ENCODE results near the gene GDAP1L1. TPM values are rescaled to one million over a fixed set of nuclear protein-coding genes. Genes with fewer than 3 reads are reported as not detected.
"Not testable (repeated sequence)": the region's sequence is repeated elsewhere in the genome, so short reads cannot be mapped to it uniquely, and the experiment has no call there.

GDAP1L1 gene
- total RNA-seq, 4 donors from 2014 or later, result 0.23 to 0.83 TPM; not detected in 2

DNA sequence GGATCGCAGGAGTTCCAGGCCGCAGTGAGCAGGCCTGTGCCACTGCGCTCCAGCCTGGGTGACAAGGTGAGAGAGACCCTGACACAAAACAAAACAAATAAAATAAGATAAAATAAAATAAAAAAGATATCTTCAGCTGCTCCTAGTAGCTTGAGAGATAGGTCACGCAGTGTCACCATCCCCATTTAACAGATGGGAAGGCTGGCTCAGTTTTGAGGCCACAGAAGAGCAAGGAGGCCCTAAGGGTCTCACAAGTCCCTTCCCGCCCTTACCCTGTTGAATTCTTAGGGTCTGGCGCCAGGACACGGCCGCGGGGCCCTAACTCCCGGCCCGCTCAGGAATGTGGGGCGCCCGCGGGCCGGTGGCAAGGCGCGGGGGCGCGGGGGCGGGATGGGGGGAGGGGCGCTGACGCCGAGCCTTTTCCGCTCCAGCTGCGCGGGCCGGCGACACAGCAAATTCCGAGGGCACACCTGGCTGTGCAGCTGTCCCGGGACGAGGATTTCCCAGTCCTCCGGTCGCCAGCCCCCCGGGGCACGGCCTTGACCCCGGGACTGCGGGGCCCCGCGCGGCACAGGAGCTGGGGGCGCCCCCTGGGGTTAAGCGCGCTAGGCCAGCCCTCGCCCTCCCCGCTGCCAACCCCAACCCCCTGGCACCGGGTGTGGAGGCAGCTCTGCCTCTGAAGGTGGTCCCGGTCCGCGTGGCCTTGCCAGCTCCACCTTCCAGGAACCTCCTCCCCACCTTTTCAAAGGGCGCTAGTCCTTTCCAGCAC, 79.5 kb downstream of the GDAP1L1 start:
- no peak for DNase-seq (ENCODE audit: extremely low spot score)
- TF ChIP-seq POLR2AphosphoS5 (IDR thresholded peaks at IDR 0.05) (no peak), POLR2A (IDR thresholded peaks at IDR 0.05; ENCODE audit: low read depth) (no peak), EP300 (IDR thresholded peaks at IDR 0.05) (no peak)
- TF ChIP-seq, protein P1, sequence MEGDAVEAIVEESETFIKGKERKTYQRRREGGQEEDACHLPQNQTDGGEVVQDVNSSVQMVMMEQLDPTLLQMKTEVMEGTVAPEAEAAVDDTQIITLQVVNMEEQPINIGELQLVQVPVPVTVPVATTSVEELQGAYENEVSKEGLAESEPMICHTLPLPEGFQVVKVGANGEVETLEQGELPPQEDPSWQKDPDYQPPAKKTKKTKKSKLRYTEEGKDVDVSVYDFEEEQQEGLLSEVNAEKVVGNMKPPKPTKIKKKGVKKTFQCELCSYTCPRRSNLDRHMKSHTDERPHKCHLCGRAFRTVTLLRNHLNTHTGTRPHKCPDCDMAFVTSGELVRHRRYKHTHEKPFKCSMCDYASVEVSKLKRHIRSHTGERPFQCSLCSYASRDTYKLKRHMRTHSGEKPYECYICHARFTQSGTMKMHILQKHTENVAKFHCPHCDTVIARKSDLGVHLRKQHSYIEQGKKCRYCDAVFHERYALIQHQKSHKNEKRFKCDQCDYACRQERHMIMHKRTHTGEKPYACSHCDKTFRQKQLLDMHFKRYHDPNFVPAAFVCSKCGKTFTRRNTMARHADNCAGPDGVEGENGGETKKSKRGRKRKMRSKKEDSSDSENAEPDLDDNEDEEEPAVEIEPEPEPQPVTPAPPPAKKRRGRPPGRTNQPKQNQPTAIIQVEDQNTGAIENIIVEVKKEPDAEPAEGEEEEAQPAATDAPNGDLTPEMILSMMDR (IDR thresholded peaks at IDR 0.05), result no peak
- peak overlapping the region; percentile 16 to 43 (median 24) for H3K4me3 ChIP-seq
- H3K9me3 ChIP-seq, result no peaks in the 10 kb centered on the region
- H3K4me1 ChIP-seq, result peaks cover 0 to 7% (median 7%) of the 10 kb centered on the region in 4 donors
- H3K27me3 ChIP-seq, result peaks cover 0 to 55% (median 8%) of the 10 kb centered on the region in 4 donors
- 36% methylated on average over 11 of the region's 50 CpGs for WGBS
- no peak overlapping the region for H3K27ac ChIP-seq (replicated peaks in 1 of 4)
- H3K36me3 ChIP-seq, result no peaks in the 10 kb centered on the region
- intact Hi-C loops (cut with DNase I), result no loop called here

DNA sequence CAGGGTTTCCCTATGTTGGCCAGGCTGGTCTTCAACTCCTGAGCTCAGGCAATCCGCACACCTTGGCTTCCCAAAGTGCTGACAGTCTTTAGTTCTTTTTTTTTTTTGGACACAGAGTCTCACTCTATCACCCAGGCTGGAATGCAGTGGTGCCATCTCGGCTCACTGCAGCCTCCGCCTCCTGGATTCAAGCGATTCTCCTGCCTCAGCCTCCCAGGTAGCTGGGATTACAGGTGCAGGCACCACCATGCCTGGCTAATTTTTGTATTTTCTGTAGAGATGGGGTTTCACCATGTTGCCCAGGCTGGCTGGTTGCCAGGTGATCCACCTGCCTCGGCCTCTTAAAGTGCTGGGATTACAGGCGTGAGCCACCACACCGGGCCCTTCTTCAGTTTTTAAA, 80.6 kb downstream of the GDAP1L1 start:
- H3K27me3 ChIP-seq, result peaks cover 0 to 55% (median 8%) of the 10 kb centered on the region in 4 donors
- DNase-seq (ENCODE audit: extremely low spot score); H3K4me1 ChIP-seq; H3K36me3 ChIP-seq; H3K9me3 ChIP-seq; H3K27ac ChIP-seq (replicated peaks in 1 of 4); H3K4me3 ChIP-seq; intact Hi-C loops (cut with DNase I): not testable (repeated sequence)
- 85% methylated on average over 7 of the region's 7 CpGs for WGBS

DNA sequence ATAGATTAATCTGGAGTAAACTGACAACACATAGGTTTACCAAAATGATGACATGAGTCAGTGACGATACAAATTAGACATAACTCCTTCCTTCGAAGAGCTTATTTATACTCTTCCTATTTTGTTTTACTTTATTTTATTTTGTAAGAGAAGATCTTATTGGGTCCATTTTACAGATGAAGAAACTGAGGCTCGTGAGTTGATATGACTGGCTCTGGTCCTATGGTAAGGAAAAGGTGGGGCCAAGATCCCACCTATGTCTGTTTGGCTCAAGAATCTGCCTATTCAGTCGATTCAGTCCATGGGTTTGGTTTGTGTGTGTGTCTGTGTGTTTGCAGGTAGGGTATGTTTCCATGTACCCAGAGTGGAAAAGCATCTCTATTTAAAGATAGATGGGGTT, 81.3 kb downstream of the GDAP1L1 start:
- Histone ChIP-seq H3K36me3 (no peaks in the 10 kb centered on the region), H3K27ac (replicated peaks in 1 of 4) (no peak overlapping the region), H3K4me3 (no peak overlapping the region), H3K4me1 (peaks cover 0 to 7% (median 7%) of the 10 kb centered on the region in 4 donors), H3K27me3 (peaks cover 0 to 58% (median 8%) of the 10 kb centered on the region in 4 donors), H3K9me3 (no peaks in the 10 kb centered on the region)
- WGBS, result 88% methylated on average over 4 of the region's 4 CpGs
- intact Hi-C loops (cut with DNase I), result no loop called here
- no peak for DNase-seq (ENCODE audit: extremely low spot score)
- TF ChIP-seq EP300 (IDR thresholded peaks at IDR 0.05), result no peak
- TF ChIP-seq, protein P1 (IDR thresholded peaks at IDR 0.05), result no peak
- no peak for TF ChIP-seq POLR2AphosphoS5 (IDR thresholded peaks at IDR 0.05)
- no peak for TF ChIP-seq POLR2A (IDR thresholded peaks at IDR 0.05; ENCODE audit: low read depth)

Other genes starting within 250 kb of the GDAP1L1 start
- 100 to 1,000 TPM; 187 to 441 (median 295) TPM for gene JPH2, start 60.1 kb upstream of the GDAP1L1 start, total RNA-seq
- gene OSER1, start 36.5 kb upstream of the GDAP1L1 start, total RNA-seq, result 10 to 100 TPM; 45.2 to 94.4 (median 71.0) TPM
- 10 to 100 TPM in 1 of 4 donors, 1 to 10 TPM in 3; 7.0 to 11.1 (median 8.3) TPM for gene FITM2, start 63.9 kb downstream of the GDAP1L1 start, total RNA-seq
- gene R3HDML, start 89.7 kb downstream of the GDAP1L1 start, total RNA-seq, result not detected
- under 1 TPM in 1 of 4 donors, not detected in 3; 0.63 TPM for gene HNF4A, start 108.4 kb downstream of the GDAP1L1 start, total RNA-seq
- 10 to 100 TPM in 3 of 4 donors, 1 to 10 TPM in 1; 9.6 to 18.2 (median 13.0) TPM for gene TTPAL, start 228.6 kb downstream of the GDAP1L1 start, total RNA-seq